Middle frontal gyrus (tissue), 1 donor: ENCODE measurements around the gene ONECUT3.

Source experiments
- DNase-seq: peaks from one replicate; pipeline ENCODE4 v3.0.0-alpha.2; 2015; ENCODE audit warnings: low spot score; ENCODE audit errors: extremely low spot score

ONECUT3 gene

GRCh38 chr19:1814391-1814790 lies 61.1 kb downstream of the ONECUT3 start:
- DNase-seq, result no peak

GRCh38 chr19:1814833-1815604 lies 61.7 kb downstream of the ONECUT3 start:
- no peak for DNase-seq

GRCh38 chr19:1815605-1816529 lies 62.6 kb downstream of the ONECUT3 start:
- DNase-seq, result no peak

GRCh38 chr19:1816530-1817298 lies 63.4 kb downstream of the ONECUT3 start:
- no peak for DNase-seq

GRCh38 chr19:1817553-1818179 lies 64.4 kb downstream of the ONECUT3 start:
- no peak for DNase-seq

- no peak for DNase-seq
Measured at GRCh38 chr19:1818549-1819195, 65.4 kb downstream of the ONECUT3 start.

GRCh38 chr19:1819341-1820255 lies 66.3 kb downstream of the ONECUT3 start:
- DNase-seq, result no peak

GRCh38 chr19:1822210-1822609 lies 68.9 kb downstream of the ONECUT3 start:
- DNase-seq, result no peak

GRCh38 chr19:1823020-1823419 lies 69.7 kb downstream of the ONECUT3 start:
- no peak for DNase-seq

GRCh38 chr19:1823539-1824251 lies 70.4 kb downstream of the ONECUT3 start:
- no peak for DNase-seq

GRCh38 chr19:1824252-1824622 lies 70.9 kb downstream of the ONECUT3 start:
- DNase-seq, result no peak

- DNase-seq, result no peak
Measured at GRCh38 chr19:1825909-1826556, 72.7 kb downstream of the ONECUT3 start.

- no peak for DNase-seq
Measured at GRCh38 chr19:1826557-1827521, 73.5 kb downstream of the ONECUT3 start.

GRCh38 chr19:1827566-1828278 lies 74.4 kb downstream of the ONECUT3 start:
- no peak for DNase-seq

- no peak for DNase-seq
Measured at GRCh38 chr19:1828279-1829238, 75.3 kb downstream of the ONECUT3 start.

- DNase-seq, result no peak
Measured at GRCh38 chr19:1829958-1830357, 76.7 kb downstream of the ONECUT3 start.
